ENCODE results near the gene TMEM120B.

TMEM120B gene

DNA sequence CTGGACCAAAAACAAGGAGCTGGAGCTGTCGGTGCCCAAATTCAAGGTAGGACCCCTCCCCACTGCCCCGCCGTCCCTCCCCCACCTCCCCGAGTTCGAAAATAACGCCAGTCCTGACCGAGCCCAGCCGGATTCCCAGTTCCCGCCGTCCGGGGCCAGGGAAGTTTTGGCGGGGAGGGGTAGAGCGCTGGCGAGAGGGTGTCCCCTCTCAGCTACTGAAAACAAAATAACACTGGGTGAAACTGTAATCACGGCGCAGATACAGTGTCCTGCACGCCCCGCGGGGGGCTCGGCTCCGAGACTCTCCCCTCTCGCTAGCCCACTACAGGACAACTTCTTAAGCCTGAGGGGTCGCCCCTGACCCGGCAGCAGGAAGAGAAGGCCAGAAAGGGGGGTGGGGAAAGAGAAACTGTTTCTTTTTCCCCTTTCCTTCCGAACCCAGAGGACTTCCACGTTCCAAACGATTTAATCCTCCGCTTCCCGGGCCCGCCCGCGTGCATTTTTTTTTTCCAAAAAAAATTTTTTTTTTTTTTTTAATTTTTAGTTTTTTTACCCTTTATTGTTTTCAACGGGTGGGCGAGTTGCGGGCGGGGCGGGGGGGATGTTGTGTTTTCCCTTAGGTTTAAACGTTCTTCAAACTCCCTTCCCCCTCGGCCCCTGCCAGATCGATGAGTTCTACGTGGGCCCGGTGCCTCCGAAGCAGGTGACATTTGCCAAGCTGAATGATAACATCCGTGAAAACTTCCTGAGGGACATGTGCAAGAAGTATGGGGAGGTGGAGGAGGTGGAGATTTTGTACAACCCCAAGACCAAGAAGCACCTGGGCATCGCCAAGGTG is 92.8 kb downstream of the TMEM120B start (continued):
- no peak for TF ChIP-seq GLI2 (tag by site-specific recombination; IDR thresholded peaks at IDR 0.05; ENCODE audit: borderline replicate concordance, low read depth)
- TF ChIP-seq, protein P1, sequence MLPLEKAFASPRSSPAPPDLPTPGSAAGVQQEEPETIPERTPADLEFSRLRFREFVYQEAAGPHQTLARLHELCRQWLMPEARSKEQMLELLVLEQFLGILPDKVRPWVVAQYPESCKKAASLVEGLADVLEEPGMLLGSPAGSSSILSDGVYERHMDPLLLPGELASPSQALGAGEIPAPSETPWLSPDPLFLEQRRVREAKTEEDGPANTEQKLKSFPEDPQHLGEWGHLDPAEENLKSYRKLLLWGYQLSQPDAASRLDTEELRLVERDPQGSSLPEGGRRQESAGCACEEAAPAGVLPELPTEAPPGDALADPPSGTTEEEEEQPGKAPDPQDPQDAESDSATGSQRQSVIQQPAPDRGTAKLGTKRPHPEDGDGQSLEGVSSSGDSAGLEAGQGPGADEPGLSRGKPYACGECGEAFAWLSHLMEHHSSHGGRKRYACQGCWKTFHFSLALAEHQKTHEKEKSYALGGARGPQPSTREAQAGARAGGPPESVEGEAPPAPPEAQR (tag by site-specific recombination; IDR thresholded peaks at IDR 0.05): no peak
- TF ChIP-seq ZNF223 (tag by site-specific recombination; IDR thresholded peaks at IDR 0.05): no peak
- TF ChIP-seq ZNF350 (tag by site-specific recombination; IDR thresholded peaks at IDR 0.05): no peak
- TF ChIP-seq OSR2 (tag by site-specific recombination; IDR thresholded peaks at IDR 0.05): peak; percentile 62
- TF ChIP-seq ZNF561 (tag by site-specific recombination; IDR thresholded peaks at IDR 0.05; ENCODE audit: borderline replicate concordance): peak; percentile 66; the same call in 1 of the 2 replicates
- TF ChIP-seq ZSCAN30 (tag by site-specific recombination; IDR thresholded peaks at IDR 0.05): peak; percentile 23; the same call in 1 of the 2 replicates
- 0 out of 2 replicates have a peak, but pooled peaks have one; percentile 23 for TF ChIP-seq ZNF2 (tag by site-specific recombination; IDR thresholded peaks at IDR 0.05)
- TF ChIP-seq, protein P2, sequence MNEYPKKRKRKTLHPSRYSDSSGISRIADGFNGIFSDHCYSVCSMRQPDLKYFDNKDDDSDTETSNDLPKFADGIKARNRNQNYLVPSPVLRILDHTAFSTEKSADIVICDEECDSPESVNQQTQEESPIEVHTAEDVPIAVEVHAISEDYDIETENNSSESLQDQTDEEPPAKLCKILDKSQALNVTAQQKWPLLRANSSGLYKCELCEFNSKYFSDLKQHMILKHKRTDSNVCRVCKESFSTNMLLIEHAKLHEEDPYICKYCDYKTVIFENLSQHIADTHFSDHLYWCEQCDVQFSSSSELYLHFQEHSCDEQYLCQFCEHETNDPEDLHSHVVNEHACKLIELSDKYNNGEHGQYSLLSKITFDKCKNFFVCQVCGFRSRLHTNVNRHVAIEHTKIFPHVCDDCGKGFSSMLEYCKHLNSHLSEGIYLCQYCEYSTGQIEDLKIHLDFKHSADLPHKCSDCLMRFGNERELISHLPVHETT (tag by site-specific recombination; IDR thresholded peaks at IDR 0.05): 0 out of 2 replicates have a peak, but pooled peaks have one; percentile 18
- TF ChIP-seq ZNF311 (tag by site-specific recombination; IDR thresholded peaks at IDR 0.05; ENCODE audit: borderline replicate concordance): no peak
- TF ChIP-seq, protein P3, sequence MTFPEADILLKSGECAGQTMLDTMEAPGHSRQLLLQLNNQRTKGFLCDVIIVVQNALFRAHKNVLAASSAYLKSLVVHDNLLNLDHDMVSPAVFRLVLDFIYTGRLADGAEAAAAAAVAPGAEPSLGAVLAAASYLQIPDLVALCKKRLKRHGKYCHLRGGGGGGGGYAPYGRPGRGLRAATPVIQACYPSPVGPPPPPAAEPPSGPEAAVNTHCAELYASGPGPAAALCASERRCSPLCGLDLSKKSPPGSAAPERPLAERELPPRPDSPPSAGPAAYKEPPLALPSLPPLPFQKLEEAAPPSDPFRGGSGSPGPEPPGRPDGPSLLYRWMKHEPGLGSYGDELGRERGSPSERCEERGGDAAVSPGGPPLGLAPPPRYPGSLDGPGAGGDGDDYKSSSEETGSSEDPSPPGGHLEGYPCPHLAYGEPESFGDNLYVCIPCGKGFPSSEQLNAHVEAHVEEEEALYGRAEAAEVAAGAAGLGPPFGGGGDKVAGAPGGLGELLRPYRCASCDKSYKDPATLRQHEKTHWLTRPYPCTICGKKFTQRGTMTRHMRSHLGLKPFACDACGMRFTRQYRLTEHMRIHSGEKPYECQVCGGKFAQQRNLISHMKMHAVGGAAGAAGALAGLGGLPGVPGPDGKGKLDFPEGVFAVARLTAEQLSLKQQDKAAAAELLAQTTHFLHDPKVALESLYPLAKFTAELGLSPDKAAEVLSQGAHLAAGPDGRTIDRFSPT (tag by site-specific recombination; IDR thresholded peaks at IDR 0.05): no peak
- TF ChIP-seq, protein P4, sequence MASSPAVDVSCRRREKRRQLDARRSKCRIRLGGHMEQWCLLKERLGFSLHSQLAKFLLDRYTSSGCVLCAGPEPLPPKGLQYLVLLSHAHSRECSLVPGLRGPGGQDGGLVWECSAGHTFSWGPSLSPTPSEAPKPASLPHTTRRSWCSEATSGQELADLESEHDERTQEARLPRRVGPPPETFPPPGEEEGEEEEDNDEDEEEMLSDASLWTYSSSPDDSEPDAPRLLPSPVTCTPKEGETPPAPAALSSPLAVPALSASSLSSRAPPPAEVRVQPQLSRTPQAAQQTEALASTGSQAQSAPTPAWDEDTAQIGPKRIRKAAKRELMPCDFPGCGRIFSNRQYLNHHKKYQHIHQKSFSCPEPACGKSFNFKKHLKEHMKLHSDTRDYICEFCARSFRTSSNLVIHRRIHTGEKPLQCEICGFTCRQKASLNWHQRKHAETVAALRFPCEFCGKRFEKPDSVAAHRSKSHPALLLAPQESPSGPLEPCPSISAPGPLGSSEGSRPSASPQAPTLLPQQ (tag by site-specific recombination; IDR thresholded peaks at IDR 0.05): no peak
- 0 out of 2 replicates have a peak, but pooled peaks have one; percentile 10 for TF ChIP-seq ZNF423 (tag by site-specific recombination; IDR thresholded peaks at IDR 0.05)
- TF ChIP-seq, protein P5, sequence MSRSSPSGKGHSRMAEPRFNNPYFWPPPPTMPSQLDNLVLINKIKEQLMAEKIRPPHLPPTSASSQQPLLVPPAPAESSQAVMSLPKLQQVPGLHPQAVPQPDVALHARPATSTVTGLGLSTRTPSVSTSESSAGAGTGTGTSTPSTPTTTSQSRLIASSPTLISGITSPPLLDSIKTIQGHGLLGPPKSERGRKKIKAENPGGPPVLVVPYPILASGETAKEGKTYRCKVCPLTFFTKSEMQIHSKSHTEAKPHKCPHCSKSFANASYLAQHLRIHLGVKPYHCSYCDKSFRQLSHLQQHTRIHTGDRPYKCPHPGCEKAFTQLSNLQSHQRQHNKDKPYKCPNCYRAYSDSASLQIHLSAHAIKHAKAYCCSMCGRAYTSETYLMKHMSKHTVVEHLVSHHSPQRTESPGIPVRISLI (tag by site-specific recombination; IDR thresholded peaks at IDR 0.05): peak; percentile 97
- 0 out of 2 replicates have a peak, but pooled peaks have one; percentile 15 for TF ChIP-seq ZIC2 (tag by site-specific recombination; IDR thresholded peaks at IDR 0.05)
- TF ChIP-seq YY2 (tag by site-specific recombination; IDR thresholded peaks at IDR 0.05): no peak
- TF ChIP-seq ZNF10 (tag by site-specific recombination; IDR thresholded peaks at IDR 0.05): no peak
- TF ChIP-seq, protein P6, sequence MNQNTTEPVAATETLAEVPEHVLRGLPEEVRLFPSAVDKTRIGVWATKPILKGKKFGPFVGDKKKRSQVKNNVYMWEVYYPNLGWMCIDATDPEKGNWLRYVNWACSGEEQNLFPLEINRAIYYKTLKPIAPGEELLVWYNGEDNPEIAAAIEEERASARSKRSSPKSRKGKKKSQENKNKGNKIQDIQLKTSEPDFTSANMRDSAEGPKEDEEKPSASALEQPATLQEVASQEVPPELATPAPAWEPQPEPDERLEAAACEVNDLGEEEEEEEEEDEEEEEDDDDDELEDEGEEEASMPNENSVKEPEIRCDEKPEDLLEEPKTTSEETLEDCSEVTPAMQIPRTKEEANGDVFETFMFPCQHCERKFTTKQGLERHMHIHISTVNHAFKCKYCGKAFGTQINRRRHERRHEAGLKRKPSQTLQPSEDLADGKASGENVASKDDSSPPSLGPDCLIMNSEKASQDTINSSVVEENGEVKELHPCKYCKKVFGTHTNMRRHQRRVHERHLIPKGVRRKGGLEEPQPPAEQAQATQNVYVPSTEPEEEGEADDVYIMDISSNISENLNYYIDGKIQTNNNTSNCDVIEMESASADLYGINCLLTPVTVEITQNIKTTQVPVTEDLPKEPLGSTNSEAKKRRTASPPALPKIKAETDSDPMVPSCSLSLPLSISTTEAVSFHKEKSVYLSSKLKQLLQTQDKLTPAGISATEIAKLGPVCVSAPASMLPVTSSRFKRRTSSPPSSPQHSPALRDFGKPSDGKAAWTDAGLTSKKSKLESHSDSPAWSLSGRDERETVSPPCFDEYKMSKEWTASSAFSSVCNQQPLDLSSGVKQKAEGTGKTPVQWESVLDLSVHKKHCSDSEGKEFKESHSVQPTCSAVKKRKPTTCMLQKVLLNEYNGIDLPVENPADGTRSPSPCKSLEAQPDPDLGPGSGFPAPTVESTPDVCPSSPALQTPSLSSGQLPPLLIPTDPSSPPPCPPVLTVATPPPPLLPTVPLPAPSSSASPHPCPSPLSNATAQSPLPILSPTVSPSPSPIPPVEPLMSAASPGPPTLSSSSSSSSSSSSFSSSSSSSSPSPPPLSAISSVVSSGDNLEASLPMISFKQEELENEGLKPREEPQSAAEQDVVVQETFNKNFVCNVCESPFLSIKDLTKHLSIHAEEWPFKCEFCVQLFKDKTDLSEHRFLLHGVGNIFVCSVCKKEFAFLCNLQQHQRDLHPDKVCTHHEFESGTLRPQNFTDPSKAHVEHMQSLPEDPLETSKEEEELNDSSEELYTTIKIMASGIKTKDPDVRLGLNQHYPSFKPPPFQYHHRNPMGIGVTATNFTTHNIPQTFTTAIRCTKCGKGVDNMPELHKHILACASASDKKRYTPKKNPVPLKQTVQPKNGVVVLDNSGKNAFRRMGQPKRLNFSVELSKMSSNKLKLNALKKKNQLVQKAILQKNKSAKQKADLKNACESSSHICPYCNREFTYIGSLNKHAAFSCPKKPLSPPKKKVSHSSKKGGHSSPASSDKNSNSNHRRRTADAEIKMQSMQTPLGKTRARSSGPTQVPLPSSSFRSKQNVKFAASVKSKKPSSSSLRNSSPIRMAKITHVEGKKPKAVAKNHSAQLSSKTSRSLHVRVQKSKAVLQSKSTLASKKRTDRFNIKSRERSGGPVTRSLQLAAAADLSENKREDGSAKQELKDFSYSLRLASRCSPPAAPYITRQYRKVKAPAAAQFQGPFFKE (tag by site-specific recombination; IDR thresholded peaks at IDR 0.05; ENCODE audit: borderline replicate concordance): no peak
- TF ChIP-seq ZNF623 (tag by site-specific recombination; IDR thresholded peaks at IDR 0.05): no peak
- peak; percentile 69 for TF ChIP-seq ZNF600 (tag by site-specific recombination; IDR thresholded peaks at IDR 0.05)
- no peak for TF ChIP-seq ZNF202 (tag by site-specific recombination; IDR thresholded peaks at IDR 0.05; ENCODE audit: borderline replicate concordance)
- no peak for TF ChIP-seq ZNF514 (tag by site-specific recombination; IDR thresholded peaks at IDR 0.05)
- 0 out of 2 replicates have a peak, but pooled peaks have one; percentile 73 for TF ChIP-seq ZNF837 (tag by site-specific recombination; IDR thresholded peaks at IDR 0.05)
- no peak for TF ChIP-seq ZNF426 (tag by site-specific recombination; IDR thresholded peaks at IDR 0.05)

All from HEK293 (cell line).